ENCODE data around the gene PPP3CA.
"Not testable (repeated sequence)": the region's sequence is repeated elsewhere in the genome, so short reads cannot be mapped to it uniquely, and the experiment has no call there.

PPP3CA gene

DNA sequence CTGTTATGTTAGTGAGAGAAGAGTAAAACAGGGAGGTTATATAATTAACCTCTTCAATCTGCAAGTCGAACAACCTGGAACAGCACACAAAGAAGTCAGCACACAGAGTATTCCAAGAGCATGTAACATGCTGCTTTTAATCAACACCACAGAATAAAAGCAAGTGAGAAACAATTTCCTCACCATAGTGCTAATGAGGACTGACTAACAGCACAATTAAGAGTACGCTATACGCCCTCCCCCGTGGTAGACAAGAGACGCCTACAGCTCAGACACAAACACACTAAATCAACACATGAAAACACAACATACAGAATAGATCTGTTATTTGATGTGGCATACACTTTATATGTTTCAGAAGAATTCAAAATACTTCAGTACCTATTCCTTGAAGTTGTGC, 103.0 kb downstream of the PPP3CA start:
- no peak for FAIRE-seq

GRCh38 chr4:101242441-101242840, 104.9 kb downstream of the PPP3CA start:
- FAIRE-seq = no peak

- no peak for FAIRE-seq
Observed at GRCh38 chr4:101240099-101240498, 107.2 kb downstream of the PPP3CA start.

- FAIRE-seq = no peak
Observed at GRCh38 chr4:101239665-101240064, 107.7 kb downstream of the PPP3CA start.

- no peak for FAIRE-seq
Observed at GRCh38 chr4:101238706-101239105, 108.6 kb downstream of the PPP3CA start.

- no peak for FAIRE-seq
Observed at GRCh38 chr4:101237773-101238172, 109.6 kb downstream of the PPP3CA start.

DNA sequence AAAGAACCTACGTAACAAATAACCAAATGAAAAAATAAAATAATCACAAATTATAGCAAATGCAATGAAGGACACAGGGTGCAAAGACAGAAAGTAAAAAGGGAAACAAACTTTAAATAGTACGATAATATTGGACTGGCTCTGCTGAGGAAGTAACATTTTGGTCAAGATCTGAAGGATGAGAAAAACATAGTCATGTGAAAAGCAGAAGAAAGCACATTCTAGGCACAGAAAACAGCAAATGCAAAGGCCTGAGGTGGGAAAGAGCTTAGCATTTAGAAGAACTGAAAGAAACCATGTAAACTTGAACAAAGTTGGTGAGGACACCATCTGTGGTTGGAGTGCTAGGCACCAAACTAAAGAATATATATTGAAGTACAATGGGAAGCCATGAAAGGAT, 111.2 kb downstream of the PPP3CA start:
- no peak for FAIRE-seq

DNA sequence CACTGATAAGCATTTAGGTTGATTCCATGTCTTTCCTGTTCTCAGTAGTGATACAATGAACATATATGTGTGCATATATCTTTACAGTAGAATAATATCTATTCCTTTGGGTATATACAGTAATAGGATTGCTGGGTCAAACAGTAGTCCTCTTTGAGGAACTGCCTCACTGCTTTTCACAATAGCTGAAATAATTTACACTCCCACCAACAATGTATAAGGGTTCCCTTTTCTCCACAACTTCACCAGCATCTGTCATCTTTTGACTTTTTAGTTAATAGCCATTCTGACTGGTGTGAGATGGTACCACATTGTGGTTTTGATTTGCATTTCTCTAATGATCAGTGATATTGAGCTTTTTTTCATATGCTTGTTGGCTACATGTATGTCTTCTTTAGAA, 113.2 kb downstream of the PPP3CA start:
- not testable (repeated sequence) for FAIRE-seq

DNA sequence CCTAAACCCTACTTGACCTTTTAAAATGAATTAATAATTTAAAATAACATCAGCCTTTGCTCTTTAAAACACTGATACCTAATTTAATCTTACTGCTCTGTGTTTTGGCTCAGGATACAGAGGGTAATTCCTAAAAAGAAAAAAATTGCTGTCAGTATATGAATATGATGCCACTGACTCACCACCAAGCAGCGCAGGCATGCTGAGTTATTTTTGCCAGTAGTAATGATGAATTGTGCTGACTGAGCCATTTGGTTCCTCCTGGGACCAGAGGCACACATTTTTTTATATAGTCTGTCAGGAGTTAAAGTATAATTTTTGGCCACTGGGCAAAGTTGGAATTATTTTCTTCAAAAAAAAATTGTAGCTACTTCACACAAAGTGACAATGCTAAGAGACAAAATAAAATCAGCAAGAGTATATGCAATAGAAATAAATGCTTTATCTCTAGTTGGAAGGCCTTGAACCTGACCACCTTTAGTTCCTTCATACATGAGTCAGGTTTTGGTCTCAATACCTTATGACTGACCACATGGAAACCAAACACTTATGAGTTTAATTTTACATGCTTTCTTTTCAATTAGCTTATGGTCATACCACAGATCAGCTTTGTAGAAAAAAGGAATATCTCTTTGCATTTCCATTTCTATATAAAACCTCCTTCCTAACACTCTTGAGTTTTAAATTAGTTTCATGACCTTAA, 115.1 kb downstream of the PPP3CA start:
- FAIRE-seq = no peak

DNA sequence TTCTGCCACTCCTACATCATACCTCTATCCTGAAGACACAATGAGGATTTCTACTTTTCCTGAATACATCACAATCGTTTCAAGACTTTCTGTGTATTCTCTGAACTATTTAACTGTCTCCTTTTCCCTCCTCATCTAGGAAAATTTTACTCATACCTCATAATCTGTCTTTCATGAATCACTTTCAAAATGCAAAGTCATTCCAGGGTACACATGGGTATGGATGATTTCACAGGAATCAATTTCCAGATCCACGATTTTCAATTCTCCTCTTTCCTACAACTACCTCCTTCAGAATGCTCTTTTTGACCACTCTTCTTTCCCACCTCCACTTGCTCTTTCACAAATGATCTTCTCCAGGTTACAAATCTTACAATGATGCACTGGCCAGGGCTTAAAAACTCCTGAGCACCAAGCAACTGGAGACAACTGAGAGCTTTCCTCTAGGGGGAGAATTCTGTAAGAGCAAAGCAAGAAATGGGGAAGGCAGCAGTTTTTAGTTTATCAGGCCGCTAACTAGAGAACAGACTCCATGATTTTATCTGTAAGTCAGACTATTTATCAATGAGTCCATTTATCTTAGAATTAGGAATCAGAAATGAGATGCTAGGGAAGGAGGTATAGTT, 116.4 kb downstream of the PPP3CA start:
- FAIRE-seq = no peak

DNA sequence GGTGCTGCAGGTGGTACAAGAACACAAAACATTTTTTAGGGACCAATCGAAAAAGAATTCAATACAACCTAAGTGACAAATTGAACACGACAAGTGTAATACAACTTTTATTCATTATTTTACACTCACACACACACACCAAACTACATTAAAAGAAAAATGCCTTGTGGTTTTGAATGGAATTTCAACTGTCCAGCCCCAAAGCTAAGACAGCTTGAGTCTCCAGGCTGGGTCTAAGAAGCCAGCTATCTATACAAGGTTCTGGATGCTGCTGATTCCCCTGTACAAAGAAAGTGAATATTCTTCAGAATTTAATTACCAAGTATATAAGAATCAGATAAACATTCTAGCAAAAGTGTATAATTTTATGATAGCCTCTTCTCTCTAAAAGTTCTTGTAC, 118.2 kb downstream of the PPP3CA start:
- FAIRE-seq = no peak

- FAIRE-seq = no peak
Observed at GRCh38 chr4:101227715-101228114, 119.6 kb downstream of the PPP3CA start.

- FAIRE-seq = no peak
Observed at GRCh38 chr4:101224358-101225218, 122.7 kb downstream of the PPP3CA start.

DNA sequence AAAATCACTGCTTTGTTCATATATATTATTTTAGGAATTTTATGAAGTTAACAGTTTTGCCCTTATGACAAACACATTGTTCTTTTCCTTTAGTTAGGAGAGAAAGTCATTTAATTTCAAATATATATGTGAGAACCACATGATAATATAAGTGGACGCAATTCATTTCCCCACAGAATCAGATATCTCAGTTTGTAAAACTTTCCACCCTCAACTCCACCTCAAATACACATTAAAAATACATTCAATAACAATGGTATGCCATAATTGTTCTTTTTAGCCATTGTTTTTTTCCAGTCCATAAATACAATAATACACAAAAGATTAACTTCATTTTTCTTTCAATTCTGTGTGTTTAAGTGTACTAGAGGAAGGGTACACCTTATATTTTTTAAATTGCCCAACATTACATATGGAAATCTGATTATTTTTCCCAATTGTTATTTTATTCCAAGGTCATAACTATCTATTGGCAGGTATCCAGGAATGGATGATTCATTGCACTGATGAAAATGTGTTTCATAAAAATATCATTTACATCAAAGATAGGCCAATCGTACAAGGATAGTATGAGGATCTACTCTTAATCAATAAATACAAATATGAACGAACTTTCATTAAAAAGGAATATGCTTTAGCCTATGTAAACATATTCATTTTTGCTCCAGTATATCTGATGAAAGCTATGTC, 125.0 kb downstream of the PPP3CA start:
- FAIRE-seq = no peak

DNA sequence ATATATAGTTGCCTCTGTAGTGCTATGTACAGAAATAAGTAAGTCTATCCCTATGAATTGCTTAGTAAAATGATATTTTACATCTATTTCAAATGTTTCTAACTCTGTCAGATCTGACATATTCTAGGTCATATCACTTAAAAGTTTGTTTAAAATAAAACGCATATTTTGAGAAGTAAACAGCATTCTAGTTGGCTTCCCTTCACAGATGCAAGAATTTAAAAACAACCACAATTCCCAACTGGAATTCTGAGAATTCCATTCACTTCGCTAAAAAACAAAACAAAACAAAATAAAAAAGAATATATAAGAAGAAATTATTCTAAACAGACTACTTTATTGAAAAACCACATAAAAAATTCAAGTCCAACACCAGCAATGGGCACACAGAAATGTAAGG, 126.0 kb downstream of the PPP3CA start:
- no peak for FAIRE-seq

DNA sequence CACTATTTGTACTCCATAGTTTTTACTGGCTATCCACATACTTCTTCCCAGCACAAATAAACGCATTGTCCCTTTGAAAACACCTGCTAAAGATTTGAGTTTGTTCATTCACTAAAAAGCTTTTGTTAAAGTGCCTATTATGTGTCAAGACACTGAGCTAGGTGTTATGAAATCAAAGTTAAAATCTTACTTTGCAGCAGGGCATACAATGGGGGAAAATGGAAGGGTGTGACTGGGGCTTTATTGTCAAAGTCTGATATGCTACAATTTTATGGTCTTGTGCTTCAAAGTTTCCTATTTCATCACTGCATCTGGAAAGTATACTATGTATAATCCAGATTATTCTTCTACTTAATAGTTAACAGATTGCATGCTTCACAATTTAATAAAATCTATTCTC, 128.4 kb downstream of the PPP3CA start:
- FAIRE-seq = no peak

DNA sequence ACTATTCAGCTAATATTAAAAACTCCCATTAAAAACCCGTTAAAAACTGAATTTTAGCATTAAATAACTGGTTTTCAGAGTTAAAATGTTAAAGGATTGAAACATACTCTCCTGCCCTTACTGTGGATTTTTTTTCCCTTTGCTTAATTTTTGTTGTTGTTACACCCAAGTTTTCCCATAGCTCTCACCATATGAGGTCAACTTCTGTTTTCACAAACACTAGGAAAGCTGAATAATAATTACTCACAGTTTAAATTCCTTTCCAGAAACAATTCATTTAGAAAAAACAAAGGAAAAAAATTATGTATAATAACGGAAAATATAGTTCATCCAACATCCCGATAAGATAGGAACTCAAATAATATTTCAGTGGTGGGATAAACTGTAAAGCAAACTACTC, 129.0 kb downstream of the PPP3CA start:
- FAIRE-seq = no peak

DNA sequence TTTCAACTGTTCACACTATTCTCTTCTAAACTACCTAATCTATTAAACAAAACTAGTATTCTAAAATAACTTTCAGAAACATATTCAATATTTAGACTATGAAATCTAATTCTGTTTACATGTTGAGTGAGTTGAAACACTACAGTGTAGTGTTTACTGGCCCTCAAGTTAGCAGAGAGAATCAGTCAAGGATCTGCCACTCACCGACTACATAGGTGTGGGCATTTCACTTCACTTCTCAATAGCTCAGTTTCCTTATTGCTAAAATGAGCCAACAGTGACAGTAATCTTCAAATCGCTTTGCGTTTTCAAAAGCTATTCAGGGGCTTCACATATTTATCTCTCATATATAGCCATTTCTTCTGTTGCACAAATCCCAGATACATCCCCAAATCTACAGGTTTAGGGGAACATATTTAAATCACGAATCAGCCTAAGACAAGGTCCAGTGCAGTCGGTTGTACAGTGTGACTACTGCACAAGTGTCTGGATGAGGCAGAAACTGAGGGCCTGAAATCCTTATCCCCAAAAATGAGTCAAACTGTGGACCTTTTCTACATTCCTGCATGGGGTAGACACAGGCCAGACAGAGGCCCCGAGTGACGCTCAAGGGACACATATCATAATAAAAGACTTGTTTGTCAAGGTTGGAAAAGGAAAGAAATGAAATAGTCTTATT, 129.8 kb downstream of the PPP3CA start:
- no peak for FAIRE-seq

DNA sequence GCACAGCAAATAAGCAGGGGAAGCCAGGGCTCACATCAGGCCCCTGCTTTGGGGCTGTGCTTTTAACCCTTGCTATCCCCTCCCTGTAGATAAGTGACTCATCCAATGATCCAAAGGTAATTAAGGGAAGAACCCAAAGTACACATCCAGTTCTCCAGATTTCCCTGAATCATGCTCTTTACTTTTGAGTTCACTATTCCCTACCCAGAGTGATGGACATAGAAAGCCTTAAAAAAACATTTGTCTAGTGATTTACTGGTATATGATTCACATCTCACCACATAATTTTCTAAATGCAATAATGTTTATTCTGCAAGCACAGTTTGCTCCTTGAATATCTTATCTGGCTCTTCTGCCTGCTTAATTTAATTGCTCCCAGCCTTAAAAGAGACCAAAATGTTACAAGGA, 136.2 kb downstream of the PPP3CA start:
- no peak for FAIRE-seq

GRCh38 chr4:101210331-101210730, 137.0 kb downstream of the PPP3CA start:
- FAIRE-seq = no peak

DNA sequence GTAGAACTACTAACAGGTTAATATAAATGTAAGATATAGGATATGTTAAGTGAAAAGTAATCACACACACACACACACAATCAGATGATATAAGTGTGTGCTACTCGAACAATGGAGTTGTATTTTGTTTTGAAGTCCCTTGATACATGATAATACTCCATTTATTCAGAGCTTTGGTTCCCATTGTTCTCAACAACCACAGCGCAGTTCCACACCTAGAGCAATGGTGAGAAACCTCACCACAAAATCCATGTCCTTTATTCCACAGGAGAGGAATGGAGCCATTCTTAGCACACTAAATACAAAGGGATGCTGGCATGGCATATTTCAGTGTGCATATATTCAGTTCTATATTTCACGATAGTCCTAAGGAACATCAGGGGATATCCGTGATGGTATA, 139.2 kb downstream of the PPP3CA start:
- no peak for FAIRE-seq

DNA sequence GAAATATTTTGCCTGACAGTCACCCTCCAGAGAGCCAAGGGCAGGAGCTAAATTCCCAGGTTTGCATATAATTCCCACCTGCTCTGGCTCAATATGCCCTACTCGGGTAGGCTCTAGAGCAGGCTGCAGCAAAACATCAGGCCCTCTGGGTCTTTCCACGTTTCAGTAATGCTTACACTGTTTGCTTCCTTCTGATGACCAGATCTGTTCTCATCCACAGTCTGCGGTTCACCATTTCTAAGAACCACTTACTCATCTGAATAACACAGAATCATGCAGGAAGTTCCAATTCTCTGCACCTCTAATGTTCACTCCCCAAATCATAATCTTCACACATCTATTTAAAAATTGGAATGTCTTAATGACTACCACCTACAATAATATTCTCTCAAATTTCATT, 141.4 kb downstream of the PPP3CA start:
- no peak for FAIRE-seq

DNA sequence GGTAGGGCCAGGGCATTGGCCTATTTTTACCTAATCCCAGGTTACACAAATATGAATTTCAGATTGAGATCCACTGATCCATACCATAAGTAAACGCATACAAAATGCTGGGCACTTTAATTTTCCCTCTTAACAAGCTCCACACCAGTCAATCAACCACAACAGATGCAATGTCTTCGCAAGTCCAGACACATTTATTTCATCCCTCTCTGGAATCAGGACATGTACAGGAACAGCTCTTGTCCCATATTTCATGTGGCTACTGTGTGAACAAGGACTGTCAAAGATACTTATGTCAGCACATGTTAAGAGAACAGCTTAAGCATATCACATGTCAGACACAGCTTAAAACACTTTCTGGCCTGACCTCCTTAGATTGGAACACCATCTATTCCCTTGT, 145.9 kb downstream of the PPP3CA start:
- FAIRE-seq = no peak

Measured in TTC549 (cell line).